Right lobe of liver (tissue), 4 donors: Measurements from ENCODE around the gene DLGAP4.

ENCODE experiments used
- POLR2A ChIP-seq: fragments of 450-650 bp; IDR thresholded peaks from one replicate; pipeline ENCODE4 v1.6.1; 2017; ENCODE audit warnings: antibody characterized with exemption, mild to moderate bottlenecking
- TF ChIP-seq, protein P1 (sequence below), 4 donors: fragments of 200-600 bp in 3 of 4; fragments of 450-650 bp in 1 of 4; IDR thresholded peaks; one replicate each; pipeline versions ENCODE4 v1.5.1 to v1.8.0; 2016 to 2022; ENCODE audit warnings: antibody characterized with exemption in 4 of 4, mild to moderate bottlenecking in 2 of 4
- donor health status: DM: no; HTN: no; CAD: no.
- donor health status: DM: no; HTN: no; CAD: no.
- donor health status: DM: no; HTN: yes; CAD: no.

DNA sequence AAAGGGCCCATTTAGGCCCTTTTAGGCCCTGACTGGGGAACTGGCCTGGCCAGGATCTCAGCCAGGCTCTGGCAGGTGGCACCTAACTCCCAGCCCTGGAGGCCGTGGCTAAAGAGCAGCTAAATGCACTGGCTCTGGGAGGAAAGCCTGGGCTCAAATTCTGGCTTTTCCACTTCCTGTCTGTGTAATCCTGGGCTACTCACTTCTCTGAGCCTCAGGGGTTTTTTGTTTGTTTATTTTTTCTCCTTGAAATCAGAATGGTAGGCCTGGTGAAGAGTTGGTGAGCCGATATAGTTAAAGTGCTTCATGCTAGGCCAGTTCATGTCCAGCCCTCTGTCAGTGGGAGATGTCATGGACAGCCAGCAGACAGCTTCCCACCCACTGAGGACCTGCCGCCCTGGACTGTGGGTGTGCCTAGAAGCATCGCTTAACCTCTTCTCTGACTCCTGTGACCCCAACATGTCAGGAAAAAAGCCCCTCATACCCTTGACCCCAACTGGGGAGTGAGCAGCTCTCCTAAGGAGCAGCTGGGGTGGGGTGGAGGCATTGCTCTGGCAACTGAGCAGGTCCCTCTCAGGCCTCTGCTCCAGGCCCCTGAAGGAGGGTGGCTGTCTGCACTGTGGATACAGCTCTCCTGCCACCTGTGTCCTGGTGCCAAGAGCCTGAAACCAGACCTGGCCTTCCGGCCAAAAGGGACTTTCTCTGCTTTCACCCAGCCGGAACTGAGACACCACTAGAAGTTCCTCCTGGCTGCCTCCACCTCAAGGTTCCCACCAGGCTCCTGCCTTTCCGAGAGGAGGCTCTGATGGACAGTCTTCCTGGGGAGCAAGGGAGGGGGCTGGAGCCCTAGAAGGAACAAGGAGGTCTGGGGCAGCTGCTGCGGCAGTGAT, 178.0 kb downstream of the DLGAP4 start:
- TF ChIP-seq, protein P1, sequence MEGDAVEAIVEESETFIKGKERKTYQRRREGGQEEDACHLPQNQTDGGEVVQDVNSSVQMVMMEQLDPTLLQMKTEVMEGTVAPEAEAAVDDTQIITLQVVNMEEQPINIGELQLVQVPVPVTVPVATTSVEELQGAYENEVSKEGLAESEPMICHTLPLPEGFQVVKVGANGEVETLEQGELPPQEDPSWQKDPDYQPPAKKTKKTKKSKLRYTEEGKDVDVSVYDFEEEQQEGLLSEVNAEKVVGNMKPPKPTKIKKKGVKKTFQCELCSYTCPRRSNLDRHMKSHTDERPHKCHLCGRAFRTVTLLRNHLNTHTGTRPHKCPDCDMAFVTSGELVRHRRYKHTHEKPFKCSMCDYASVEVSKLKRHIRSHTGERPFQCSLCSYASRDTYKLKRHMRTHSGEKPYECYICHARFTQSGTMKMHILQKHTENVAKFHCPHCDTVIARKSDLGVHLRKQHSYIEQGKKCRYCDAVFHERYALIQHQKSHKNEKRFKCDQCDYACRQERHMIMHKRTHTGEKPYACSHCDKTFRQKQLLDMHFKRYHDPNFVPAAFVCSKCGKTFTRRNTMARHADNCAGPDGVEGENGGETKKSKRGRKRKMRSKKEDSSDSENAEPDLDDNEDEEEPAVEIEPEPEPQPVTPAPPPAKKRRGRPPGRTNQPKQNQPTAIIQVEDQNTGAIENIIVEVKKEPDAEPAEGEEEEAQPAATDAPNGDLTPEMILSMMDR (IDR thresholded peaks at IDR 0.05): no peak
- TF ChIP-seq POLR2A: no peak
